Measurements from ENCODE around the gene TPRG1.

- TF ChIP-seq CTCF (IDR thresholded peaks at IDR 0.05) = no peak
- TF ChIP-seq EZH2 (IDR thresholded peaks at IDR 0.05; ENCODE audit: borderline replicate concordance, insufficient read depth, low read depth, low read length, poor library complexity, severe bottlenecking) = no peak
These were observed 39.5 kb upstream of the TPRG1 start for GRCh38 chr3:189132231-189132671.

Measured in B cell (primary cell).